Measurements from ENCODE around the gene DEDD. TPM values are rescaled to one million over a fixed set of nuclear protein-coding genes. Genes with fewer than 3 reads are reported as not detected.

The DEDD gene
- total and polyA plus RNA-seq, 5 donors from 2014 or later, result 39.5 to 46.4 (median 41.5) TPM

DNA sequence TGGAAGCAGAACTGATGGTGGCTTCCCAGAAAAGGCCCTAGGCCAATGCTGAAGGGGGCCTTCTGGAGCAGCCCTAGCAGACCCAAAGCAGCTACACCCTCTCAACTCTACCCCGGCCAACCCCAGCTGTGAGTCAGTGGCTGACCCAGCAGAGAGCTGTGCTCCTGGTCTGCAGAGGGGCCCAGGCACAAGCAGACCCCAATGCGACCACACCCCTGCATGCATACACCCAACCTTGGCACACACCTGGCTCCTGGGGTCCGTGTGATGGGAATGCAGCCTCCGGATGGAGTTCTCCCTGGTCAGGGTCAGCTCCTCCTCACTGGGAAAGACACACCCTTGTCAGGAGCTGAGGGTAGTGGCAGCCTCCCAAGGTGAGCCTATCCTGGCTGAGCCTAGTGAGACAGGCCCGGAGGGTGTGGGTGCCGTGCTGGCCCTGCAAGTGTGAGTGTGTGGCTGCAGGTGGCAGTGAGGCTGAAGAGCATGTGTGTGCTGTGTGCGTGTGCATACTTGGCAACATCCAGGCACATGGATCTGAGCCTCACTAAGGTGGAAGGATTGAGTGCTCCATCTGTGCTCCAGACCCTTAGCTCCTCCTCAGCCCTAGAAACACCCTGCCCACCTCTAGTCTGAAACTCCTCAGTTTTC, 58.9 kb downstream of the DEDD start:
- Histone ChIP-seq H3K9me3 (ENCODE audit: control insufficient read depth in 2 of 2, low read length in 2 of 2) (no peaks in the 10 kb centered on the region), H3K27me3 (ENCODE audit: control insufficient read depth, insufficient read depth, low read length) (no peaks in the 10 kb centered on the region), H3K4me1 (ENCODE audit: control insufficient read depth, insufficient read depth, low read length, poor library complexity, severe bottlenecking) (peaks cover 32% of the 10 kb centered on the region), H3K4me3 (ENCODE audit: low read depth, low read length) (no peak overlapping the region), H3K36me3 (ENCODE audit: control insufficient read depth, insufficient read depth, low read length) (no peaks in the 10 kb centered on the region), H3K27ac (ENCODE audit: insufficient read depth, low read length, poor library complexity, severe bottlenecking) (no peak overlapping the region)
- H3K27ac Mint-ChIP-seq, result peak overlapping the region in 2 of 3 donors; percentile 31 to 66
- DNase-seq (no peak), ATAC-seq (ENCODE audit: low read depth in 2 of 2) (no peak)
- H3K36me3 Mint-ChIP-seq, result no peaks in the 10 kb centered on the region
- H3K27me3 Mint-ChIP-seq, result peaks cover 5% of the 10 kb centered on the region
- H3K9me3 Mint-ChIP-seq, result no peaks in the 10 kb centered on the region
- H3K4me1 Mint-ChIP-seq, result peaks cover 0 to 28% (median 13%) of the 10 kb centered on the region in 4 donors
- no peak overlapping the region for H3K4me3 Mint-ChIP-seq

DNA sequence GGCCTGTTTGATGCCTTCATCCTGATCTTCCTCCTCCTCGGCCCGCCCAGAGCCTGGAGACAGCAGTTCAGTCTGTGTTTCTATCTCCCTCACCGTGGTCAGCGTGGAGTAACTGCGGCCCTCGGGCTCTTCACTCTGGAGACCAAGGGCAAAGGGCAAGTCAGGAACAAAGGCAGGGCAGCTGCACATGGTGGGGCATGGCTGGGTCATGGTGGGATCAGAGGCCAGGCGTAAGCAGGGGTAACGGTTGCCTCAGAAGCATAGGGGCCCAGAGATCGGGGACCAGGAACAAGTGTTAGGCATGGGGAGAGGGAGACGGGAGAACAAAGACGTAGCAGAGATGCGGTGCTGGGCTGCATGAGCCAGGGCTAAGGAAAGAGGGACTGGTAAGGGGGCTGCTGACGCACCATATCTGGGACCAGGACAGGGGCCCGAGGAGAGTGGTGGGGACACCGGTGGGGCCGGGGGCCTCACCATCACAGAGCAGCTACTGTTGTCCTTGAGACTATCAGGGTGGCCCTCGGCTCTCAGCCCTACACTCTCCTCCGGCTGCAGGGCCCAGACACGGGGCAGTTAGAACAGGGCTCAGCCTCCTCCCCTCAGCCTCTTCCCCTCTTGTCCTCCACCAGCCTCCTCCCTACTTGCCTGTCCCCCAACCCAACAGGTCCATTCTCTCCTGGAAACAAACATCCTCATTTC, 59.6 kb downstream of the DEDD start:
- Mint-ChIP-seq H3K4me3 (no peak overlapping the region), H3K36me3 (peaks cover 6% of the 10 kb centered on the region), H3K27ac (peak overlapping the region in 1 of 3 donors; percentile 51), H3K4me1 (peaks cover 0 to 33% (median 16%) of the 10 kb centered on the region in 4 donors), H3K9me3 (no peaks in the 10 kb centered on the region), H3K27me3 (no peaks in the 10 kb centered on the region)
- Histone ChIP-seq H3K36me3 (ENCODE audit: control insufficient read depth, insufficient read depth, low read length) (no peaks in the 10 kb centered on the region), H3K4me3 (ENCODE audit: low read depth, low read length) (no peak overlapping the region), H3K9me3 (ENCODE audit: control insufficient read depth in 2 of 2, low read length in 2 of 2) (no peaks in the 10 kb centered on the region), H3K27me3 (ENCODE audit: control insufficient read depth, insufficient read depth, low read length) (no peaks in the 10 kb centered on the region), H3K27ac (ENCODE audit: insufficient read depth, low read length, poor library complexity, severe bottlenecking) (no peak overlapping the region), H3K4me1 (ENCODE audit: control insufficient read depth, insufficient read depth, low read length, poor library complexity, severe bottlenecking) (peaks cover 37% of the 10 kb centered on the region)
- DNase-seq (no peak), ATAC-seq (ENCODE audit: low read depth in 2 of 2) (no peak)

DNA sequence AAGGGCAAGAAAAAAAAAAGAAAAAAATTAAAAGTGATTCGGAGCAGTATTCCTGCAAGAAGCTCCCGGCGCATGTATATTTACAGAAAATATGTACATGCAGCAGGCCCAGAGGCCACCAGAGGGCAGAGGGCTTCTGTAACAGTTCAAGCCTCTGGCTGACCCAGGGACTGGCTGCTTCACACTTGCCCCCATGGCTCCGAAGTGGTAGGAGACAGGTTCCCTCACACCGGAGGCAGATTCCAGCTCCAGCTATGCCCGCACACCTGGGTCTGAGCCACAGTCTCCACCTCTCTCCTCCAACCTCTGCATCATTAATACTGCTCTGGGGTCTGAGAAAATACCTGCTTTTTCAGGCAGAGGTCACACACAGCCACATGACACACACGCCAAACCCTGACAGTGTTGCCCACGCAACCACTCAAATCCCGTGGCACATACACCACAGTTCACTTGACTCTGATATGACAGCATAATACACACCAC, 60.5 kb downstream of the DEDD start:
- DNase-seq, result peak; percentile 27 to 64 (median 36)
- Histone ChIP-seq H3K4me3 (ENCODE audit: low read depth, low read length) (no peak overlapping the region), H3K27me3 (ENCODE audit: control insufficient read depth, insufficient read depth, low read length) (no peaks in the 10 kb centered on the region), H3K27ac (ENCODE audit: insufficient read depth, low read length, poor library complexity, severe bottlenecking) (peak overlapping the region; percentile 89), H3K4me1 (ENCODE audit: control insufficient read depth, insufficient read depth, low read length, poor library complexity, severe bottlenecking) (peaks cover 45% of the 10 kb centered on the region), H3K36me3 (ENCODE audit: control insufficient read depth, insufficient read depth, low read length) (no peaks in the 10 kb centered on the region), H3K9me3 (ENCODE audit: control insufficient read depth in 2 of 2, low read length in 2 of 2) (no peaks in the 10 kb centered on the region)
- peak overlapping the region in 2 of 3 donors; percentile 80 to 97 for H3K27ac Mint-ChIP-seq
- no peak for ATAC-seq (ENCODE audit: low read depth in 2 of 2)
- H3K4me1 Mint-ChIP-seq, result peaks cover under 1 to 43% (median 21%) of the 10 kb centered on the region in 4 donors
- H3K9me3 Mint-ChIP-seq, result no peaks in the 10 kb centered on the region
- H3K36me3 Mint-ChIP-seq, result peaks cover 8% of the 10 kb centered on the region
- no peaks in the 10 kb centered on the region for H3K27me3 Mint-ChIP-seq
- peak overlapping the region in 3 of 4 donors; percentile 8 to 31 (median 19) for H3K4me3 Mint-ChIP-seq

Other genes with a start within 250 kb of the DEDD start
- not detected for gene ITLN1, start 247.5 kb downstream of the DEDD start, total RNA-seq
- not detected for gene ITLN1, start 247.5 kb downstream of the DEDD start, polyA plus RNA-seq
- gene ITLN2, start 177.9 kb downstream of the DEDD start, total RNA-seq, result not detected
- gene ITLN2, start 177.9 kb downstream of the DEDD start, polyA plus RNA-seq, result not detected
- gene F11R, start 111.5 kb downstream of the DEDD start, total RNA-seq, result 18.4 TPM
- gene F11R, start 111.5 kb downstream of the DEDD start, polyA plus RNA-seq, result 10 to 100 TPM in 1 of 4 donors, 1 to 10 TPM in 3; 6.3 to 11.2 (median 7.9) TPM
- 61.3 TPM for gene TSTD1, start 93.7 kb downstream of the DEDD start, total RNA-seq
- 100 to 1,000 TPM; 340 to 451 (median 422) TPM for gene TSTD1, start 93.7 kb downstream of the DEDD start, polyA plus RNA-seq
- 102 TPM for gene USF1, start 86.7 kb downstream of the DEDD start, total RNA-seq
- 1 to 10 TPM; 4.2 to 8.1 (median 6.1) TPM for gene USF1, start 86.7 kb downstream of the DEDD start, polyA plus RNA-seq
- 204 TPM for gene ARHGAP30, start 62.8 kb downstream of the DEDD start, total RNA-seq
- gene ARHGAP30, start 62.8 kb downstream of the DEDD start, polyA plus RNA-seq, result 100 to 1,000 TPM; 144 to 159 (median 151) TPM
- not detected for gene NECTIN4, start 43.1 kb downstream of the DEDD start, total RNA-seq
- under 1 TPM in 1 of 4 donors, not detected in 3; 0.05 TPM for gene NECTIN4, start 43.1 kb downstream of the DEDD start, polyA plus RNA-seq
- gene KLHDC9, start 34.3 kb downstream of the DEDD start, total RNA-seq, result not detected
- under 1 TPM in 2 of 4 donors, not detected in 2; 0.28 to 0.46 TPM for gene KLHDC9, start 34.3 kb downstream of the DEDD start, polyA plus RNA-seq
- gene PFDN2, start 14.6 kb downstream of the DEDD start, total RNA-seq, result 48.0 TPM
- gene PFDN2, start 14.6 kb downstream of the DEDD start, polyA plus RNA-seq, result 100 to 1,000 TPM in 2 of 4 donors, 10 to 100 TPM in 2; 90.9 to 109 (median 98.6) TPM
- gene NIT1, start 14.6 kb downstream of the DEDD start, total RNA-seq, result 28.2 TPM
- 10 to 100 TPM; 21.1 to 24.5 (median 22.2) TPM for gene NIT1, start 14.6 kb downstream of the DEDD start, polyA plus RNA-seq
- gene UFC1, start 21.3 kb upstream of the DEDD start, total RNA-seq, result 115 TPM
- 100 to 1,000 TPM; 147 to 188 (median 171) TPM for gene UFC1, start 21.3 kb upstream of the DEDD start, polyA plus RNA-seq
- 36.9 TPM for gene USP21, start 26.8 kb upstream of the DEDD start, total RNA-seq
- 10 to 100 TPM; 18.8 to 27.0 (median 22.1) TPM for gene USP21, start 26.8 kb upstream of the DEDD start, polyA plus RNA-seq
- gene PPOX, start 33.8 kb upstream of the DEDD start, total RNA-seq, result 45.3 TPM
- gene PPOX, start 33.8 kb upstream of the DEDD start, polyA plus RNA-seq, result 10 to 100 TPM; 18.0 to 32.9 (median 22.3) TPM
- 68.1 TPM for gene B4GALT3, start 44.8 kb upstream of the DEDD start, total RNA-seq
- 100 to 1,000 TPM in 1 of 4 donors, 10 to 100 TPM in 3; 75.6 to 104 (median 84.9) TPM for gene B4GALT3, start 44.8 kb upstream of the DEDD start, polyA plus RNA-seq
- 5.3 TPM for gene ADAMTS4, start 66.4 kb upstream of the DEDD start, total RNA-seq
- 1 to 10 TPM in 1 of 4 donors, under 1 TPM in 2, not detected in 1; 0.36 to 1.4 (median 0.37) TPM for gene ADAMTS4, start 66.4 kb upstream of the DEDD start, polyA plus RNA-seq
- 67.5 TPM for gene NDUFS2, start 69.7 kb upstream of the DEDD start, total RNA-seq
- gene NDUFS2, start 69.7 kb upstream of the DEDD start, polyA plus RNA-seq, result 100 to 1,000 TPM; 107 to 128 (median 117) TPM
- 2.9 TPM for gene FCER1G, start 82.6 kb upstream of the DEDD start, total RNA-seq
- gene FCER1G, start 82.6 kb upstream of the DEDD start, polyA plus RNA-seq, result 100 to 1,000 TPM in 2 of 4 donors, 10 to 100 TPM in 2; 48.4 to 121 (median 101) TPM
- gene APOA2, start 91.0 kb upstream of the DEDD start, total RNA-seq, result not detected
- not detected for gene APOA2, start 91.0 kb upstream of the DEDD start, polyA plus RNA-seq
- 8.6 TPM for gene TOMM40L, start 93.4 kb upstream of the DEDD start, total RNA-seq
- 1 to 10 TPM; 5.3 to 7.1 (median 6.0) TPM for gene TOMM40L, start 93.4 kb upstream of the DEDD start, polyA plus RNA-seq
- gene NR1I3, start 105.5 kb upstream of the DEDD start, total RNA-seq, result not detected
- gene NR1I3, start 105.5 kb upstream of the DEDD start, polyA plus RNA-seq, result under 1 TPM in 1 of 4 donors, not detected in 3; 0.21 TPM
- gene PCP4L1, start 126.1 kb upstream of the DEDD start, total RNA-seq, result not detected
- gene PCP4L1, start 126.1 kb upstream of the DEDD start, polyA plus RNA-seq, result under 1 TPM in 1 of 4 donors, not detected in 3; 0.38 TPM
- 2.3 TPM for gene MPZ, start 177.3 kb upstream of the DEDD start, total RNA-seq
- gene MPZ, start 177.3 kb upstream of the DEDD start, polyA plus RNA-seq, result not detected
- gene SDHC, start 181.7 kb upstream of the DEDD start, total RNA-seq, result 80.9 TPM
- gene SDHC, start 181.7 kb upstream of the DEDD start, polyA plus RNA-seq, result 100 to 1,000 TPM; 198 to 294 (median 247) TPM
- gene CFAP126, start 235.2 kb upstream of the DEDD start, total RNA-seq, result not detected
- not detected for gene CFAP126, start 235.2 kb upstream of the DEDD start, polyA plus RNA-seq